Suprapubic skin (tissue), 3 donors: ENCODE data around the gene NDUFS3.

Source experiments
- EP300 ChIP-seq: sonication (generic); formaldehyde crosslinking; IDR thresholded peaks from one replicate; pipeline ENCODE4 v1.6.1; 2017; ENCODE audit warnings: antibody characterized with exemption
- POLR2A ChIP-seq, 2 donors: fragments of 450-650 bp; IDR thresholded peaks; one replicate each; pipeline ENCODE4 v1.6.1; 2017; ENCODE audit warnings: antibody characterized with exemption in 2 of 2, mild to moderate bottlenecking in 2 of 2, moderate library complexity in 2 of 2
- TF ChIP-seq, protein P1 (sequence below), 2 donors: fragments of 200-600 bp in 1 of 2; fragments of 450-650 bp in 1 of 2; sonication (generic) in 1 of 2; IDR thresholded peaks; one replicate each; pipeline ENCODE4 v1.5.1; 2016 to 2019; ENCODE audit warnings: antibody characterized with exemption in 2 of 2, mild to moderate bottlenecking in 1 of 2, moderate library complexity in 1 of 2

DNA sequence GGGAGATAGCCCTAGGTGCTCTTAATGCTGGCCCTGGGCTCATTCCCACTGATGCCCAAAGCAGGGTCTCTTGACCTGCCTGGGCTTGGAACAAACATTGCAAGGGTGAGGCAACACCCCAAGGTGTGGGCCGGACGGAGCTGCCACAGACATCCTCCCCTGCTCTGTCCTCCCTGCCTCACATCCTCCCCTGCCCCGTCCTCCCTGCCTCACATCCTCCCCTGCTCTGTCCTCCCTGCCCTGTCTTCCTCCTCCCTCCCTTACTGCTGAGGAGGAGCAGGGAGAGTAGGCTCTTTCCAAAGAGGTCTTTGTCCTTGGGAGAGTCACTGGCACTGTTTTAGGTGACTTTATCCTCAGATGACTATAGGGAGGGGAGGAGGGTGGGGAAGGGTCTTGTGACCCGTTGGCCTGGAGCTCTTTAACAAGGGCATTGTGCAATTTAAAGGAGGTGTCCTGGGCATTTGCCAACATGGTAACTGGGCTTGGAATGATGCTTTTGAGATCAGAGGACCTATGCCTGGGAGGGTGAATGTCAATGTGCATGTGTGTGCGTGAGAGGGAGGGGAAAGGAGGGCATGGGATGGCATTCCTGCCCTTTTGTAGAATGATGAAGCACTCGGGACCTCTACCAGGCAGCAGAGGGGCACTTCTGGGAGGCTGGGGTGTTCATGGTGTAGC, 8.3 kb downstream of the NDUFS3 start:
- TF ChIP-seq, protein P1, sequence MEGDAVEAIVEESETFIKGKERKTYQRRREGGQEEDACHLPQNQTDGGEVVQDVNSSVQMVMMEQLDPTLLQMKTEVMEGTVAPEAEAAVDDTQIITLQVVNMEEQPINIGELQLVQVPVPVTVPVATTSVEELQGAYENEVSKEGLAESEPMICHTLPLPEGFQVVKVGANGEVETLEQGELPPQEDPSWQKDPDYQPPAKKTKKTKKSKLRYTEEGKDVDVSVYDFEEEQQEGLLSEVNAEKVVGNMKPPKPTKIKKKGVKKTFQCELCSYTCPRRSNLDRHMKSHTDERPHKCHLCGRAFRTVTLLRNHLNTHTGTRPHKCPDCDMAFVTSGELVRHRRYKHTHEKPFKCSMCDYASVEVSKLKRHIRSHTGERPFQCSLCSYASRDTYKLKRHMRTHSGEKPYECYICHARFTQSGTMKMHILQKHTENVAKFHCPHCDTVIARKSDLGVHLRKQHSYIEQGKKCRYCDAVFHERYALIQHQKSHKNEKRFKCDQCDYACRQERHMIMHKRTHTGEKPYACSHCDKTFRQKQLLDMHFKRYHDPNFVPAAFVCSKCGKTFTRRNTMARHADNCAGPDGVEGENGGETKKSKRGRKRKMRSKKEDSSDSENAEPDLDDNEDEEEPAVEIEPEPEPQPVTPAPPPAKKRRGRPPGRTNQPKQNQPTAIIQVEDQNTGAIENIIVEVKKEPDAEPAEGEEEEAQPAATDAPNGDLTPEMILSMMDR (IDR thresholded peaks at IDR 0.05) = no peak
- TF ChIP-seq EP300 = no peak
- no peak for TF ChIP-seq POLR2A (IDR thresholded peaks at IDR 0.05)
